Superior temporal gyrus (tissue), 1 donor: ENCODE results near the gene DRAM1.
"Not testable (repeated sequence)": the region's sequence is repeated elsewhere in the genome, so short reads cannot be mapped to it uniquely, and the experiment has no call there.

Experiments
- DNase-seq: peaks from one replicate; pipeline ENCODE4 v3.0.0-alpha.2; 2016; ENCODE audit errors: extremely low spot score

Gene DRAM1, protein sequence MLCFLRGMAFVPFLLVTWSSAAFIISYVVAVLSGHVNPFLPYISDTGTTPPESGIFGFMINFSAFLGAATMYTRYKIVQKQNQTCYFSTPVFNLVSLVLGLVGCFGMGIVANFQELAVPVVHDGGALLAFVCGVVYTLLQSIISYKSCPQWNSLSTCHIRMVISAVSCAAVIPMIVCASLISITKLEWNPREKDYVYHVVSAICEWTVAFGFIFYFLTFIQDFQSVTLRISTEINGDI

DNA sequence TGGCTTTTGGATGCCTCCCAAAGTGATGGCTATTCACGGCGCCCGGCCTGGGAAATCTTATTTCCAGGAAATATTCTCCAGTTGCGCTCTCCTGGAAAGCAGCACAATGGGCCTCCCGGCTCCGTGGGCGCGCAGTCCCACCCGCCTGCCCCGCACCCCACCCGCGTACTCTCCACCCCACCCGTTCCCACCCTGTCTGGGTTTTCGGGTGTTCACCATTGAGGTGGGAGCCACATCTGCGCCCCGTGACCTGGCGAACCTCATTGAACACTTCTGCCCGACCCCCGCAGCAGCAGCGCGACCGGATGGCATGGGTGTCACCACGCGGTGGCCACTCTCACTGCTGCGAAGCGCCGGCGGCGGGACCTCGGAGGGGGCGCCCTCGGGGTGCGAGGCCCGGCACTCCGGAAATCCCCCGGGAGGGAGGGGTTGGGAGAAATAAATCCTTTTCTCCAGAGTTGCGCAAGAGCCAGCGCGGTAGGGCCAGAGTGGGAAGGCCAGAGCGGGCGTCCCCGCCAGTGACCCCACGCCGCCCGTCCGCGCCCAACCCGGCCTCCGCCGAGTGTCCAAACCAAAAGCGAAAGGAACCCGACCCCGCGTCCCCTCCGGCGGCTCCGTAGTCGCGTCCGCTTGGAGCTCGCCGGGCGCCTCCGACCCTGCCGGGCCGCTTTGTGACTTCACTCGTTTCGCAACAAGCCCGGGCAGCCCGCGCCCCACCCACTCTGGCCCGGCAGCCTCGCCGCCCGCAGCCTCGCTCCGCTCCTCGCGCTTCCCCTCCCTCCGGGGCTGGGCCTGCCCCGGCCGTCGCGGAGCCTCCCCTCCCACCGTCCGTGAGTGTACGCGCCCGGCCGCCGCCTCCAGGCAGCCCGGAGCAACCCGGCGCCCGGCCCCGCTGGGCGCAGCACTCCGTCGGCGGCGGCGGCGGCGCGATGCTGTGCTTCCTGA lies at the start of gene DRAM1:
Gene DRAM1 (plus strand): TSS at position 720 of the 945 bp plus-strand sequence. CDS start 210 bp downstream, at position 930.
- DNase-seq: peak; percentile 23

DNA sequence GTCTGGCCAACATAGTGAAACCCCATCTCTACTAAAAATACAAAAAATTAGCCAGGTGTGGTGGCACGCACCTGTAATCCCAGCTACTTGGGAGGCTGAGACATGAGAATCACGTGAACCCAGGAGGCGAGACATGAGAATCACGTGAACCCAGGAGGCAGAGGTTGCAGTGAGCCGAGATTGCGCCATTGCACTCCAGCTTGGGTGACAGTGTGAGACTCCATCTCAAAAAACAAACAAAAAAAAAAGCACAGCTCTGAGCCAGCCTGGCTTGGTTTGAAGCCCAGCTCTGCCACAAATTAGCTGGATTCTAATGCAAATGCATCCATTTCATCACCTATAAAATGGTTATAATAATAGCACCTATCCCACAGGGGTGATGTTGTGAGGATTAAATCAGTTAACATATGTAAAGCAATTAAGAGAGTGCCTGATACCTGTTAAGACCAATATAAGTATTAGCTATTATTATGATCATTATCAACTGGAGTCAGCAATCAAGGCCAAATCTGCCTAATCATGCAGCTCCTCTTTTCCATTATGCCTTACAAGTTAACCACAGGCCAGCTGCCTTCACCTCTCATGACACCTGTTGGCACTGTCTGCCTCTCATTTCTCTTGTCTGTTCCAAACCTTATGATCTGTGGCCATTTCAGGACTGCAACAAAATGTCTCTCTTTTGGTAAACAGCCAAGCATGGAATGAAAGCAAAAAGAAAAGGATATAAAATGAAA lies 48.8 kb upstream of the DRAM1 start:
- DNase-seq: no peak

DNA sequence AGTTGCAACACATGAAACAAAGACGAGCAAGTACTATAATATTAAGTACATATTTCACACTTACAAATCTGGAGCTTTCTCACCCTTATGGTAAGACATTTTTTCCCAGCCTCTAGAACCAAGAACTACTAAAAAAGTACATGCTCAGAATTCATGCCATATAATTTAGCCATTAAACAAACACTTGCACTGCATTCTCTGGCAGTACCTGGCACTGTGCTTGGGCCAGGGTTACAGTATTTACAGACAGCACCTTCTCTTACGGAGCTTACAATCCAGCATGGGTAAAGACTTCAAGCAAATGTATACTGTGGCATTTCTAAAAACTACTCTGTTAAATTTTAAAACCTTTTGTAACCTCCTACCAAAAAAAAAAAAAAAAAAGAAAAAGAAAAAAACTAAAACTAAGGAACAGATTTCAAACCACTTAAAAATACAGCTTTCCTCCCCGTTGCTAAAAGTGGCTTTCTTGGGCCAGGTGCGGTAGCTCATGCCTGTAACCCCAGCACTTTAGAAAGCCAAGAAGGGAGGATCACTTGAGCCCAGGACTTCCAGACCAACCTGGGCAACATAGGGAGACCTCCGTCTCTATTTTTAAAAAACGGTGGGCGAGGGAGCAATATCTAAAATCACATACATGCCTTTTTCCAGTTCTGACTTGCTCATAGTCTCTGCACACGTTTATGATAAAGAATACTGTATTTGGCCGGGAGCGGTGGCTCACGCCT lies 47.6 kb upstream of the DRAM1 start:
- peak; percentile 62 for DNase-seq

DNA sequence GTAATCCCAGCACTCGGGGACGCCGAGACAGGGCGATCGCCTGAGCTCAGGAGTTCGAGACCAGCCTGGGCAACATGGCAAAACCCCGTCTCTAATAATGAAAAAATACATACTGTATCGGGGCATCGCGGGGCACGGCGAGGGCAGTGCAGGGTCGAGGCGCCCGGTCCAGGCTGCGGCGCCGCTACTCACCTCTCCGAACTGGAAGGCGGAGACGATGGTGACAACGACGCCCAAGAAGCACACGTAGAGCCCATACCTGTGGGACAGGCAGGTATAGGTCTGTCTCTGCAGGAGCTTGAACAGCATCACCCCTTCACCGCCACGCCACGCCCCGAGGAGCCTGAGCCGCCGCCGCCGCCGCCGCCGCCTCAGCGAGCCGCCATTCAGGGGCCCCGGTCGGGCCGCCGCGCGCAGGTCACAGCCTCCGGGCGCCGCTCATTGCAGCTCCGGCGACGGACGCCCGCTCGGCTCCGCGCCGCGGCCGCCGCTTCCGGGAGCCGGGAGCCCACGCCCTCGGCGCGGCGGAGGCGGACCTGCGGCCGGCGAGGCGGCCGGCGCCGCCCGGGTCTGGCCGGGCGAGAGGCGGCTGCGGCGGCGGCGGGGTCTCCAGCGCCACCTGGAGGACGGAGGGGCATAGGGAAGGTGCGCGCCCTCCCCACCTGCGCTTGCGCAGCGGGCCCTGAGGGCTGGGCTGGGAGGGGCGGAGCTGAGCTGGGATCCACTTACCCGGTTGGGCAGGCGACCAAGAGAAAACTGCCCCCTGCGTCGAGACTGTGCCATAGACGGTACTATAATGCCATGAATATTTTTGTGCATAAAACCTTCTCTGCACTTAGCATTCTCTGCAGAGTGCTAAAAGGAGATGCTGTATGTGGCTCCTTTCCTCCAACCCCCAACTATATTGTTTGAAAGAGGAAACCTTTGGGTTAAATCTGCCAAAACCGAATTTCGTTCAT lies 46.7 kb upstream of the DRAM1 start, which contains the start of gene GNPTAB:
Gene GNPTAB (minus strand): TSS at position 593 of the 959 bp plus-strand sequence. CDS start 284 bp downstream, at position 309.
- peak; percentile 88 for DNase-seq

DNA sequence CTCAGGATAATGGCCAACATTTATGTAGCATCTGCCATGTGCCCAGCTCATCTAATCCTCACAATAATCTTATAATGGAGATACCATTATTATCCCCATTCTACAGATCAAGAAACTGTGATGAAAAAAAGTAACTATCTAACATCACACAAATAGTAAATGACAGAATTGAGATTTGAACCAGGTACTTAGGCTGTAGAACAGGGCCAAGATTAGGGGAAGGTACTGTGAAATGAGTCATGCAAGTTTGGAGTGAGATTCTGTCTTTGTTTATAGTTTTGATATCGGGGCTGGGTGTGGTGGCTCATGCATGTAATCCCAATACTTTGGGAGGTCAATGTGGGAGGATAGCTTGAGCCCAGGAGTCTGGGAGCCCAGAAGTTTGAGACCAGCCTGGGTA lies 45.4 kb upstream of the DRAM1 start:
- DNase-seq: no peak

DNA sequence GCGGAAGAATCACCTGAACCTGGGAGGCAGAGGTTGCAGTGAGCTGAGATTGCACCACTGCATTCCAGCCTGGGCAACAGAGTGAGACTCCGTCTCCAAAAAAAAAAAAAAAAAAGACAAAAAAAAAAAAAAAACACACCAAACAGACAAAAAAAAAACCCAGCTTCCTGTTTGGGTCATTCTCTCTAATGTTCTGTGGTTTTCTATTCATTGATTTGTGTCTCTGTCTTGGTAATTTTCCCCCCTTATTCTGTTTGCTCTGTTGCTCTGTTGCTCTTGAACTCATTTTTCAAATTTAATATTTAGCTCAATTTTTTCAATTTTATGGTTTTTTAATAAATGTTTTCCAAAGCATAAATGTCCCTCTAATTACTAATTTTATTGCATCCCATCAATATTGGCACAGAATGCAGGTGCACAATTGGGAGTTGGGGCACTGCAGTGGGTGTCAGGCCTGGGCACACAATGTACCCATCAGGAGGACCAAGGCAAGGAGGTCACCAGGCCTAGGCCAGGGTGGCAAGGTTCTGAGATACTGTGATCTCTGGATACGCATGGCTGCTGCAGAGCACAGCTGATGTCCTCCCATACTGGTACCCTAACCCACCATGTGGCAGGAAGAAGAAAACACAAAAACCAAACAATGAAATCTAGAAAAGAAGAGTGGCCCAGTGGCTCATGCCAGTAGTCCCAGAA lies 38.6 kb upstream of the DRAM1 start:
- no peak for DNase-seq

DNA sequence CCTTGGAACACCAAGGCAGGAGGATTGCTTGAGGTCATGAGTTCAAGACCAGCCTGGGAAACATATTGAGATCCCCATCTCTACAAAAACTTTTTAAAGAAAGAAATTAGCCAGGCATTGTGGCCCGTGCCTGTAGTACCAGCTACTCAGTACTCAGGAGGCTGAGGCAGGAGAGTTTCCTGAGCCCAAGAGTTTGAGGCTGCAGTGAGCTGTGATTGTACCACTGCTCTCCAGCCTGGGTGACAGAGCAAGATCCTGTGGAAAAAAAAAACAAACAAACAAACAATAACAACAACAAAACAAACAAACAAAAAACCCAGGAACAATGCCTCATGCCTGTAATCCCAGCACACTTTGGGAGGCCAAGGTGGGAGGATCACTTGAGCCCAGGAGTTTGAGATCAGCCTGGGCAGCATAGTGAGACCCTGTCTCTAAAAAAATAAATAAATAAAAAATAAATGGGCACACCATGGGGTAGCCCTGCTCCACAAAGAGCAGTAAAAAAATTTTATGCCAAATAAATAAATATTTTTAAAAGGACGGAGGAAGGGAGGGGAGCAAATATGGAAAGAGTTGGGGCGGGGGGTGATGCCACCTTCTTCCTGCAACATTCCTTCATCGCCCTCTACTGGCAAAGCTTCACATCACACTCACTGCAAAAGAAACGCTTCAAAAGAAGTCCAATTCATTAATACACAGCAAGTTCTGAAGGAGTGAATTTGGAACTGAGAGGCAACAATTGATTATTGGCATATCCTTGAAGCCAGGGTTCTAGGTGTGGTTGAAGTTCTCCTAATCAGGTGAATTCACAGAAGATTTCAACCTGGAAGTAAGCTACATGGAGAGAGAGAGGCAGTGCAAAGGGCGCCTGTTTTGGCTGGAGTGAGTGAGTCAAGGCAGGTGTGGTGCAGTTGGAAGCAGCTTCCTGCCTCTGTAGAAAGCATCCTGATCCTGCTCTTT lies 37.8 kb upstream of the DRAM1 start:
- peak; percentile 85 for DNase-seq

DNA sequence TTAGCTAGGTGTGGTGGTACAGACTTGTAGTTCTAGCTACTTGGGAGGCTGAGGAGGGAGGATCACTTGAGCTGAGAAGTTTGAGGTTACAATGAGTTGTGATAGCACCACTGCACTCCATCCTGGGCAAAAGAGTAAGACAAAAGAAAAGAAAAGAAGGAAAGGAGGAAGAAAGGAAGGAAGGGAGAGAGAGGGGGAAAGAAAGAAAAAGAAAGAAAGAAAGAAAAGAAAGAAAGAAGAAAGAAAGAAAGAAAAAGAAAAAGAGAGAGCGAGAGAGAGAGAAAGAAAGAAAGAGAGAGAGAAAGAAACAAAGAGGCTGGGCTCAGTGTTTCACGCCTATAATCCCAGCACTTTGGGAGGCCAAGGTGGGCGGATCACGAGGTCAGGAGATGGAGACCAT lies 36.3 kb upstream of the DRAM1 start:
- DNase-seq: no peak

DNA sequence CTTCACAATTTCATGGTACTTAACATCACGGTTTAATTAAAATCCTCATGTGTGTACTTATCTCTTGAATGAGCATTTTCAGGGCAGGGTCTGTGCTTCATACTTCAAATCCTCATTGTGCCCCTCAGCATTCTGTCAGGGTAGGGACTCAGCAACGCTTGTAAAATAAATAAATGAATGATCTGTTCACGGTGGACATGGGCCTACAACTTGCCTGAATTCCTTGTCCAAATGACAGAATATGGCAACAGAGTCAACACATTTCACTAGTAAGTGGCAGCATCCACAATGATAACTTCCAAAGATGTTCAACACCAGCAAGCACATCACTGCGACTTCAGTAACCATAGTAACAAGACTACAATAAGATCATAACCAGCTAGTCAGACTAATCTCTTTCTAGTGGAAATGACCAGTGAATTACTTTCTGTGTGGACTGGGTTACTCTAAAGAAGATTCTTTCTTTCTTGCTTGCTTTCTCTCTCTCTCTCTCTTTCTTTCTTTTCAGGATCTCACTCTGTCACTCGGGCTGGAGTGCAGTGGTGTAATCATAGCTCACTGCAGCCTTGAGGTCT lies 32.2 kb upstream of the DRAM1 start:
- DNase-seq: no peak

DNA sequence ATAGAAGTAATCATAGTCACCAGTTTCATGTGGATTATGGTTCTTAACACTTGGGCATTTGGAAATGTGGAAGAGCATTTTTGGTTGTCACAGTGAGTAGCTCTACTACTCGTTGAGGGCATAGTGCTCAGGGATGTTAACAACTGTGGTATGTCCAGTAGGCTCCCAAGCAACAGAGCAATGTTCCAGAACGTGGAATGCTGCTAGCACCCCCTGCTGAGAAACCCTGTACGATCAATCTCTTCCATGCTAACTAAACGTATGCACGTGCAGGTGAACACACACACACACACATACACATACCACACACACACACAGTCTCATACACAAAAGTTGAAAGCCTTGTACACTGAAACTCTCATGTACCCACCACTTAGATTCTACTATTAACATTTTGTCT lies 30.1 kb upstream of the DRAM1 start:
- DNase-seq: no peak

DNA sequence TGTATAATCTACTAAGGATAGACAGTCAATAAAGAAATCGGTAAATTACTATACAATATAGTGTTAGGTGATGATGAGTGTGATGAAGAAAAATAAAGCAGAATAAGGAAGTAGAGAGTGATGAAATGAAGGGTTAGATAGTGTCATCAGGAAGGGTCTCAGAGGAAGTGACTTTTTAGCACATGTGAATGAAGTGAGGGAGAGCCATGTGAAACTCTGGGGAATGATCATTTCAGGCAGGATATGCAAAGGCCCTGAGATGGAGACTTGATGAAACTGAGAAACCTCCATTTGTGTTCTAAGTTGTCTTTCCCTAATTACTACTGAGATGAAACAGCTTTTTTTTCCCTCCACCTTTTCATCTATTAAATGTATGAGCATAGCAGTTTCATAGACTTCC lies 27.2 kb upstream of the DRAM1 start:
- DNase-seq: no peak

DNA sequence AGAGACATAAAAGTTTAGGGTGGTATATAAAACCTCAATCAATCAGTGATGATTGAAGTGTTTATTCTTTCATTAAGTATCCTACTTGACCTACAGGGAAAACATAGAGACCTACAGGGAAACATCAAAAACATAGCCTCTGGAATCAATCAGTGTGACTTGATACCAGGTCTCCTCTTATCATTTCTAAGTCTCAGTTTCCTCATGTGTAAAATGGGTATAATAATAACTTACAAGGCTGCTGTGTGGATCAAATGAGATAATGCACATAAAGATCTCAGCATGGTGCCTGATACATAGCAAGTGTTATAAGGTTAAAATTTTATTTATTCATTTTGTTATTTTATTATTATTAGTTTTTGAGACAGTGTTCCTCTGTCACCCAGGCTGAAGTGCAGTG lies 24.4 kb upstream of the DRAM1 start:
- no peak for DNase-seq

DNA sequence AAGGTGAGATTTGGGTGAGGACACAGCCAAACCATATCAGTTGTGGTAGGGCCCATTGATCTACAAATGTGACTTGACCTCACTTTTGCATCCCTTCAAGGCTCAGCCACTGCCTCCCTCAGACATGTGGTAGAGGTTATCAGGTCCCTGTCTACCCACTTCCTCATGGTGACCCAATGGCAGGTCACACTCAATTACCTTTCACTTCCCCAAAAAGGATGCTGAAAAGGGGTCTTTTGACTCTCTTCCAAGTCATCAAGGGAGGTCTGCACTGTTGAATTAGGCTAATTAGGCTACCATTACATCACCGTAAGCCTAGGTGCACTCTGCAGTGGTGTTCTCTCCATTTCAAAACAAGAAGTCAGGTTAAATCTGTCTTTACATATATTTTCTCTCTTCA lies 22.6 kb upstream of the DRAM1 start:
- DNase-seq: no peak

DNA sequence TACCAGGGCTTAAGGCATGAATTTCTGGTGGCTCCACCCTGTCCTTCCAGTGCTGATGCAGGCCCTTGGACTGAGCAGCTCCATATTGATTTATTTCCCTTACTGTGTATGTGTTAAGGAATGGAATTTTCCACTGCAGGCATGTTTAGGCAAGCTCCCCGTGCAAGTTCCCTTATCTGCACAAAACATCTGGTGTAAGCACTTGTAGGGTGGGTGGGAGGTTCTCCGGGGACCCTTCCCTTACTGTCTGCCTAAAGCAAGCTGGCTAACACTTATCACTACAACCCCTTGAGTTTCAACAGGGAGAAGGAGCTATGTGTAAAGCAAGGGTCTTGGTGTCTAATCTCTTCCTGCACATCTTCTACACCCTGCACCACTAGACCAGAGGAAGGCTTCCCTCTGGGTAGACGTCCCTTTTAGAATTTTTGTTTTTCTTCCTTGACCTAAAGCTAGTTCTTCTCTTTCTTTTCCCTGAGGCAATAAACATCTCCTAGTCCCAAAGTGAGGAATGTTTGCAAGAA lies 22.0 kb upstream of the DRAM1 start:
- no peak for DNase-seq

DNA sequence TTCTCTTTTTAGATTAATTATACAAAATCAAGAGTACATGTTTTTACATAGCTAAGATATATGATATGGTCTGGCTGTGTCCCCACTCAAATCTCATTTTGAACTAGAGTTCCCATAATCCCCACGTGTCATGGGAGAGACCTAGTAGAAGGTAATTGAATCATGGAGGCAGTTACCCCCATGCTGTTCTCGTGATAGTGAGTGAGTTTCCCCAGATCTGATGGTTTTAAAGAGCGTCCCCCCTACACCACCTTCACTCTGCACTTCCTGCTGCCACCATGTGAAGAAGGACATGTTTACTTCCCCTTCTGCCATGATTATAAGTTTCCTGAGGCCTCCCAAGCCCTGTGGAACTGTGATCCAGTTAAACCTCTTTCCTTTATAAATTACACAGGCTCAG lies 21.4 kb upstream of the DRAM1 start:
- DNase-seq: no peak

DNA sequence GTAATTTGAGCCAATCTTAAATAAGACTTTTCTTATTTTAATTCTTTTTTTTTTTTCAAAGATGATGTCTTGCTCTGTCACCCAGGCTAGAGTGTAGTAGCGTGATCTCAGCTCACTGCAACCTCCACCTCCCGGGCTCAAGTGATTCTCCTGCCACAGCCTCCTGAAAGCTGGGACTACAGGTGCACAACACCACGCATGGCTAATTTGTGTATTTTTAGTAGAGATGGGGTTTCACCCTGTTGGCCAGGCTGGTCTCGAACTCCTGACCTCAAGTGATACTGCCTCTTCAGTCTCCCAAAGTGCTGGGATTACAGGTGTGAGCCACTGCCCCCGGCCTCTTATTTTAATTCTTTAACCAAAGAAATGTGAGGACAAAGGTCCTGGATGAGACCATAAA lies 20.8 kb upstream of the DRAM1 start:
- not testable (repeated sequence) for DNase-seq

DNA sequence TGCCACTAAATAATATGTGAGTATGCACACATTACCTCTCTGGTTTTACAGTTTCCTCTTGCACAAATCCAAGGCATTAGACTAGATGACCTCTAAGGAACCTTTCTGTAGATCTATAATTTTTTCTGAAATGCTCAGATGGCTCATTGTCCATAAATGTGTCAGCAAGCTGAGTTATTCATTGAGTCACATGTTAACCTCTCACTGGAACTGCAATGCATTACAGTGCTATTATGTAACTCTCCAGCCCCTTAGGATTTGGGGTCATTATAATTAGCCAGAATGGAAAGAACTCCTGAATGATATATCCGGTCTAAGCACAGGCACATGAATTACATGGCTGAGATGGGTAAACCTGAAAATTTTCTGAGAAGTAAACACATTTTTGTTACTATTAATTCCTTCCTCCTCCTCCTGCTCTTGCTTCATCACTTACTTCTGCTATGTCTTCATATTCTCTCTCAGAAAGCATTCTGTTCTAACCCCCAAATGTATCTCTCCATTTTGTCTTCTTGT lies 20.3 kb upstream of the DRAM1 start:
- no peak for DNase-seq

DNA sequence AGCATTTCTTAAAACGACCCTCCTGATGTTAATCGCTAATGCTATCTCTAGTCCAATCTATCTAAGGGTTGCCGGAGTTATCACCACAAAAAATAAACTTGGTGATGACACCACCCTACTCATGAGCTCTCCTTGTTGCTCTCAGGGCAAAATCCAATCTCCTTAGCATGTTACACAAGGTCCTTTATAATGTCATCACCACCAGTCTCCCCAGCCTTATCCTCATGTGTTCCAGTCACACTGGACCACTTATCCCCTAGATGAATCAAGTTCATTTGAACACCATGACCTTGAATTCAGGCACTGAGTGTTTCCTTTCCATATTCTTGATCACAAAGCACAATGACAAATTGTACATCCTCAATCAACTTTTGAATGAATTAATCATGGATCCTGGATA lies 19.0 kb upstream of the DRAM1 start:
- DNase-seq: no peak
